ENCODE measurements around the gene IFTAP. TPM values are rescaled to one million over a fixed set of nuclear protein-coding genes. Genes with fewer than 3 reads are reported as not detected.

The IFTAP gene
- total RNA-seq, 2 donors from 2014 or later, result 8.0 to 10.7 TPM

- Histone ChIP-seq H3K4me1 (no peaks in the 10 kb centered on the region), H3K27ac (no peak overlapping the region), H3K4me3 (no peak overlapping the region), H3K27me3 (no peaks in the 10 kb centered on the region), H3K9ac (ENCODE audit: low read depth in 2 of 2, low read length in 2 of 2) (no peak overlapping the region), H3K36me3 (no peaks in the 10 kb centered on the region), H3K9me3 (no peaks in the 10 kb centered on the region)
- DNase-seq, result no peak
- intact Hi-C loops (cut with DNase I), result no loop called here
- TF ChIP-seq CTCF (IDR thresholded peaks at IDR 0.05), result no peak
These were observed 5.9 kb downstream of the IFTAP start for GRCh38 chr11:36600180-36600579.

- intact Hi-C loops (cut with DNase I), result no loop called here
- Histone ChIP-seq H3K9ac (ENCODE audit: low read depth in 2 of 2, low read length in 2 of 2) (no peak overlapping the region), H3K27ac (no peak overlapping the region), H3K36me3 (no peaks in the 10 kb centered on the region), H3K27me3 (no peaks in the 10 kb centered on the region), H3K9me3 (no peaks in the 10 kb centered on the region), H3K4me3 (no peak overlapping the region), H3K4me1 (no peaks in the 10 kb centered on the region)
- TF ChIP-seq CTCF (IDR thresholded peaks at IDR 0.05), result no peak
- DNase-seq, result no peak
These were observed 6.9 kb downstream of the IFTAP start for GRCh38 chr11:36601155-36601554.

GRCh38 chr11:36602135-36602534, 7.8 kb downstream of the IFTAP start:
- H3K9me3 ChIP-seq, result no peaks in the 10 kb centered on the region
- no peak overlapping the region for H3K4me3 ChIP-seq
- no peak for TF ChIP-seq CTCF (IDR thresholded peaks at IDR 0.05)
- H3K27me3 ChIP-seq, result no peaks in the 10 kb centered on the region
- intact Hi-C loops (cut with DNase I), result no loop called here
- H3K4me1 ChIP-seq, result no peaks in the 10 kb centered on the region
- DNase-seq, result no peak
- no peak overlapping the region for H3K9ac ChIP-seq (ENCODE audit: low read depth in 2 of 2, low read length in 2 of 2)
- no peaks in the 10 kb centered on the region for H3K36me3 ChIP-seq
- no peak overlapping the region for H3K27ac ChIP-seq

GRCh38 chr11:36605221-36606216, 11.2 kb downstream of the IFTAP start:
- DNase-seq, result no peak

More at GRCh38 chr11:36605221-36606216, 11.2 kb downstream of the IFTAP start:
- Histone ChIP-seq H3K27me3 (no peaks in the 10 kb centered on the region), H3K27ac (no peak overlapping the region), H3K36me3 (no peaks in the 10 kb centered on the region), H3K9ac (ENCODE audit: low read depth in 2 of 2, low read length in 2 of 2) (no peak overlapping the region), H3K4me1 (no peaks in the 10 kb centered on the region), H3K9me3 (no peaks in the 10 kb centered on the region), H3K4me3 (no peak overlapping the region)
- intact Hi-C loops (cut with DNase I), result no loop called here
- no peak for TF ChIP-seq CTCF (IDR thresholded peaks at IDR 0.05)

All from colonic mucosa (tissue), 4 donors.